Loucy (cell line): Measurements from ENCODE around the gene TNFRSF8.
"Not testable (repeated sequence)": the region's sequence is repeated elsewhere in the genome, so short reads cannot be mapped to it uniquely, and the experiment has no call there.

Experiments
- H2AFZ ChIP-seq: fragments of 200-600 bp; sonication (generic); 2 replicates; pipeline ENCODE4 v1.6.0; 2016; ENCODE audit warnings: antibody characterized with exemption, mild to moderate bottlenecking, low read length, moderate library complexity
- H3F3A ChIP-seq: fragments of 200-600 bp; 2 replicates; pipeline ENCODE4 v1.6.0; 2016; ENCODE audit warnings: antibody characterized with exemption, low read depth, mild to moderate bottlenecking
- H3K27me3 ChIP-seq: fragments of 200-600 bp; sonication (generic); 2 replicates; pipeline ENCODE4 v1.6.1; 2014; ENCODE audit warnings: low read length, mild to moderate bottlenecking; ENCODE audit not compliant: insufficient read depth, poor library complexity, severe bottlenecking
- H3K36me3 ChIP-seq: fragments of 200-600 bp; sonication (generic); 2 replicates; pipeline ENCODE4 v1.6.1; 2016; ENCODE audit warnings: low read length; ENCODE audit not compliant: insufficient read depth
- H3K4me1 ChIP-seq: fragments of 200-600 bp; sonication (generic); 2 replicates; pipeline ENCODE4 v1.5.1; 2014; ENCODE audit warnings: low read length, mild to moderate bottlenecking; ENCODE audit not compliant: insufficient read depth, poor library complexity, severe bottlenecking
- H3K4me2 ChIP-seq: fragments of 200-600 bp; sonication (generic); 2 replicates; pipeline ENCODE4 v1.6.0; 2014; ENCODE audit warnings: antibody characterized with exemption, low read length, low read depth, mild to moderate bottlenecking; ENCODE audit not compliant: poor library complexity, severe bottlenecking
- H3K4me3 ChIP-seq: fragments of 200-600 bp; sonication (generic); 2 replicates; pipeline ENCODE4 v1.5.1; 2014; ENCODE audit warnings: low read length, mild to moderate bottlenecking, mixed read lengths; ENCODE audit not compliant: poor library complexity, severe bottlenecking
- H3K79me2 ChIP-seq: fragments of 200-600 bp; sonication (generic); 2 replicates; pipeline ENCODE4 v1.6.1; 2014; ENCODE audit warnings: low read length; ENCODE audit not compliant: insufficient read depth
- H3K9ac ChIP-seq: fragments of 200-600 bp; sonication (generic); 2 replicates; pipeline ENCODE4 v1.6.0; 2014; ENCODE audit warnings: mild to moderate bottlenecking, low read depth, low read length, moderate library complexity; ENCODE audit not compliant: poor library complexity, severe bottlenecking
- H3K9me2 ChIP-seq: fragments of 200-600 bp; sonication (generic); replicated peaks from 2 replicates; pipeline ENCODE4 v1.6.1; 2016; ENCODE audit warnings: low read depth, low read length, mixed read lengths
- H3K9me3 ChIP-seq: fragments of 200-600 bp; sonication (generic); 2 replicates; pipeline ENCODE4 v1.6.1; 2014; ENCODE audit warnings: mild to moderate bottlenecking, antibody characterized with exemption, low read length, low read depth; ENCODE audit not compliant: insufficient read depth
- H4K20me1 ChIP-seq: fragments of 200-600 bp; sonication (generic); 2 replicates; pipeline ENCODE4 v1.6.0; 2014; ENCODE audit warnings: antibody characterized with exemption, low read length, mild to moderate bottlenecking; ENCODE audit not compliant: insufficient read depth, poor library complexity, severe bottlenecking
- EZH2phosphoT487 ChIP-seq: fragments of 200-600 bp; IDR thresholded peaks from 2 replicates; pipeline ENCODE4 v1.6.1; 2018; ENCODE audit warnings: antibody characterized with exemption, mild to moderate bottlenecking, moderate library complexity, borderline replicate concordance
- TF ChIP-seq, protein P1 (sequence below): fragments of 200-600 bp; sonication (generic); conservative IDR thresholded peaks from 2 replicates; pipeline ENCODE4 v1.5.1; 2014; ENCODE audit warnings: mild to moderate bottlenecking, antibody characterized with exemption, low read length

Gene TNFRSF8

GRCh38 chr1:12040457-12041051, 22.5 kb upstream of the TNFRSF8 start:
- Histone ChIP-seq H3K79me2 (no peaks in the 10 kb centered on the region), H3F3A (no peaks in the 10 kb centered on the region), H3K9me3 (no peaks in the 10 kb centered on the region), H3K9ac (no peak overlapping the region), H3K4me2 (no peak overlapping the region), H2AFZ (no peak overlapping the region), H3K9me2 (no peaks in the 10 kb centered on the region), H3K27me3 (no peaks in the 10 kb centered on the region), H4K20me1 (no peaks in the 10 kb centered on the region), H3K4me1 (no peaks in the 10 kb centered on the region), H3K4me3 (no peak overlapping the region), H3K36me3 (no peaks in the 10 kb centered on the region)
- TF ChIP-seq EZH2phosphoT487: no peak
- TF ChIP-seq, protein P1, sequence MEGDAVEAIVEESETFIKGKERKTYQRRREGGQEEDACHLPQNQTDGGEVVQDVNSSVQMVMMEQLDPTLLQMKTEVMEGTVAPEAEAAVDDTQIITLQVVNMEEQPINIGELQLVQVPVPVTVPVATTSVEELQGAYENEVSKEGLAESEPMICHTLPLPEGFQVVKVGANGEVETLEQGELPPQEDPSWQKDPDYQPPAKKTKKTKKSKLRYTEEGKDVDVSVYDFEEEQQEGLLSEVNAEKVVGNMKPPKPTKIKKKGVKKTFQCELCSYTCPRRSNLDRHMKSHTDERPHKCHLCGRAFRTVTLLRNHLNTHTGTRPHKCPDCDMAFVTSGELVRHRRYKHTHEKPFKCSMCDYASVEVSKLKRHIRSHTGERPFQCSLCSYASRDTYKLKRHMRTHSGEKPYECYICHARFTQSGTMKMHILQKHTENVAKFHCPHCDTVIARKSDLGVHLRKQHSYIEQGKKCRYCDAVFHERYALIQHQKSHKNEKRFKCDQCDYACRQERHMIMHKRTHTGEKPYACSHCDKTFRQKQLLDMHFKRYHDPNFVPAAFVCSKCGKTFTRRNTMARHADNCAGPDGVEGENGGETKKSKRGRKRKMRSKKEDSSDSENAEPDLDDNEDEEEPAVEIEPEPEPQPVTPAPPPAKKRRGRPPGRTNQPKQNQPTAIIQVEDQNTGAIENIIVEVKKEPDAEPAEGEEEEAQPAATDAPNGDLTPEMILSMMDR: no peak

DNA sequence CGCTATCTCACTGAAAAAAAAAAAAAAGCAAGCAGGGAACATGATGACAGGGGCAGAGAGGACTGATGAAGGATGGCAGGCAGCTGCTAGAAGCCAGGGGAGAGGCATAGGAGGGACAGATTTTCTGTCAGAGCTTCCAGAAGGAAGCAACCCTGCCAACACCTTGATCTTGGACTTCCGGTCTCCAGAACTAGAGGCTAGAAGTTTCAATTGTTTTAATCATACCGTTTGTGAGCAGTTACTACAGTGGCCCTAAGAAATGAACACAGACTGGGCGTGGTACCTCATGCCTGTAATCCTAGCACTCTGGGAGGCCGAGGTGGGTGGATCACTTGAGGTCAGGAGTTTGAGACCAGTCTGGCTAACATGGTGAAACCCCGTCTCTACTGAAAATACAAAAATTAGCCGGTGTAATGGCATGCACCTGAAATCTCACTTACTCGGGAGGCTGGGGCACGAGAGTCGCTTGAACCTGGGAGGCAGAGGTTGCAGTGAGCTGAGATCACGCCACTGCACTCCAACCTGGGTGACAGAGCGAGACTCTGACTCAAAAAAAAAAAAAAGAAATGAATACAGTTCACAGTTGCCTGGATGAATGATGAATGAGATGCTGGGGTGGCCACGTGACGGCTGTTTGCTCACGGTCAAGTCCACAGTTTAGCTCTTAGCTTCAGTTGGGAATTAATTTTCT, 18.8 kb upstream of the TNFRSF8 start:
- not testable (repeated sequence) for H3K4me1 ChIP-seq, H3K4me2 ChIP-seq, H3F3A ChIP-seq

DNA sequence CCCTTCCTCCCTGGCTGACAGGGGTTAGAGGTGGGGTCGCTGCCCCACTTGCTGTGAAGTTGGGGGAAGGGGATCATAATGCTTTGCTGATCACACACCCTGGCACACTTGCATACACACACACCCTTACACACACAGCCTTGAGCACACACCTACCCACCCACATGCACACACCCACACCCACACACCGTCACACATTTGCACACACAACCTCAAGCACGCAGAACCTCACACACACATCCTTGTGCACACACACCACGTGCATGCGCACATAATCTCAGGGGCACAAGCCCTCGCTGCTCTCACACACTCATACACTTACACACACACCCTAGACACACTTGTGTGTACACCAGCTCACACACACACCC, 16.4 kb upstream of the TNFRSF8 start:
- Histone ChIP-seq H3K27me3 (no peaks in the 10 kb centered on the region), H3K4me1 (peaks cover 4% of the 10 kb centered on the region), H3K36me3 (no peaks in the 10 kb centered on the region), H3K79me2 (no peaks in the 10 kb centered on the region), H3K9me2 (no peaks in the 10 kb centered on the region), H3F3A (no peaks in the 10 kb centered on the region), H3K4me3 (no peak overlapping the region), H4K20me1 (no peaks in the 10 kb centered on the region), H3K4me2 (no peak overlapping the region), H3K9me3 (no peaks in the 10 kb centered on the region), H2AFZ (no peak overlapping the region), H3K9ac (no peak overlapping the region)
- TF ChIP-seq, protein P1: no peak
- no peak for TF ChIP-seq EZH2phosphoT487

More for the DNA sequence above, 18.8 kb upstream of the TNFRSF8 start:
- not testable (repeated sequence) for H3K9me2 ChIP-seq, H3K79me2 ChIP-seq, H4K20me1 ChIP-seq, H3K9ac ChIP-seq, H3K4me3 ChIP-seq, H2AFZ ChIP-seq, H3K27me3 ChIP-seq, H3K36me3 ChIP-seq, H3K9me3 ChIP-seq
